HL-60/S4 (cell line): Measurements from ENCODE around the gene B3GNT5.

ENCODE experiments used
- in situ Hi-C: fragments of 300-500 bp; cut with MboI; formaldehyde crosslinking; loops from 2 replicates; pipeline ENCODE4 v1.14.3; 2022; ENCODE audit warnings: low sequenced_read_pairs

The B3GNT5 gene

GRCh38 chr3:183290216-183290615 lies 37.2 kb downstream of the B3GNT5 start:
- in situ Hi-C loops, result no loop called here

DNA sequence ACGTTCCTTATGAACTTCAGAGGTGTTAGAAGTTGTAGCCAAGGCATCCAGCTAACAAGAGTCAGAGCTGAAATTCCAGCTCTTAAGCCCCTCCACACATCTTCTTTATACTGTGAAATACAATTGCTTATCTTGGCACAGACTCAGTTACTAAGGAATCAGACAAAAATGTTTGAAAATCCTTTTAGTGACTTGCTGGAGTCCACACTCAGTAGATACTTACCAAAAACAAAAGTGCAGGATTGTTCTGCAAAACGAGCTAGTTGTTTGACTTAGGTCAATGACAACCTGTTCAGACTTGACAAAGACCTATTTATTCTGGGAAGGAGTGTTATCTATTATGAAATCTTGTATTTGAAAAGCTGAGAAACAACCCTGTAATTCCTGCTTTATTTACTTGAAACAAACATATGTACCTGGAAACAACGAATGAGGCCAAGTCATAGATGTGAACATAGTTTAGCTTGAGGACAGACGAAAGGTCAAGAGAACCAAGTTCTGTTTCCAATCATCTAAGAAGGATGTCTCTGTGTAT lies 38.5 kb downstream of the B3GNT5 start:
- in situ Hi-C loops, result no loop called here

GRCh38 chr3:183293966-183294365 lies 40.9 kb downstream of the B3GNT5 start:
- in situ Hi-C loops, result no loop called here

- in situ Hi-C loops, result no loop called here
These were observed 42.2 kb downstream of the B3GNT5 start for GRCh38 chr3:183295211-183295610.

GRCh38 chr3:183296944-183297343 lies 43.9 kb downstream of the B3GNT5 start:
- in situ Hi-C loops, result no loop called here

- in situ Hi-C loops, result no loop called here
These were observed 45.7 kb downstream of the B3GNT5 start for GRCh38 chr3:183298701-183299153.

GRCh38 chr3:183299976-183300375 lies 46.9 kb downstream of the B3GNT5 start:
- in situ Hi-C loops, result no loop called here

GRCh38 chr3:183300996-183301562 lies 48.0 kb downstream of the B3GNT5 start:
- in situ Hi-C loops, result no loop called here

DNA sequence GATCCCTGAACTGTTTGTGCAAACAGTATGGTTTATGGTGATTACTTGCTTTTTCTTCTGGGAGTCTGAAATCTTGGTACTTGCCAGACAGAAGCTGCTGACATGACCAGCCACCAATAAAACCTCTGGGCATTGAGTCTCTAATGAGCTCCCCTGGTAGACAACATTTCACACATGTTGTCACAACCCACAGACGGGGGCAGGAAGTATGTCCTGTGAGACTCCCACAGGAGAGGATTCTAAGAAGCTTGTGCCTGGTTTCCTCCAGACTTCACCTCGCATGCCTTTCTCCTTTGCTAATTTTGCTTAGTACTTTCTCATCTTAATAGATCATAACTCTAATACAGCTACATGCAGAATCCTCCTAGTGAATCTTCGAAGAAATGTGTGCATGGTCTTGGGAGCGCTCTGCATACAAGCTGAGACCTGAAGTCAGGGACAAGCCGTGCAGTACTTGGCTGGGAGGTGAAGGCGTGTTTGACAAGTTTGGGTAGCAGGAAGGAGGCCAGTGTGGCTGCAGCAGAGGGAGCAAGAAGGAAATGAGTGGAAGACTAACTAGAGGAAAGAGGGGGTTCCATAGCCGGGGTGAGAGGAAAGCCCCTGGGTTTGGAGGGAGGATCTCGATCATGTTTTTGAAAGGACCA lies 49.0 kb downstream of the B3GNT5 start:
- in situ Hi-C loops, result no loop called here

DNA sequence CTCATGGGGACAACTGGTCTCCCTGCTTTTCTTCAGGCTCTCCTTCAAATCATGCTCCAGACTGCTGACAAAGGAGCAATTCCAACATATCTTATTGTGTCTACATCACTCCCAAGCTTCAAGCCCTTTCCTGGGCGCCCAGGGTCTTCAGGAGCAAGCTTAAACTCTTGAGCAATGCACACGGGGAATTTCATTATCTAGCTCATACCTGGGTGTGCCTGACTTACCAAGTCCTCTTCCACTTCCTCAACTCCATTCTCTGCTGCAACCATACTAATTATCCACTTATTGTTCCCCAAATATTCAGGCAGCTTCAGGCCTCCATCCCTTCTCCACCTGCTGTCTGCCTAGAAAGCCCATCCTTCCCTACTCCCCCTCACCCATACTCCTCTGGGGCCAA lies 50.6 kb downstream of the B3GNT5 start:
- in situ Hi-C loops, result no loop called here

GRCh38 chr3:183306798-183307671 lies 54.0 kb downstream of the B3GNT5 start:
- in situ Hi-C loops, result no loop called here

- in situ Hi-C loops, result no loop called here
These were observed 54.7 kb downstream of the B3GNT5 start for GRCh38 chr3:183307749-183308148.

- in situ Hi-C loops, result no loop called here
These were observed 55.7 kb downstream of the B3GNT5 start for GRCh38 chr3:183308751-183309150.

GRCh38 chr3:183309276-183309675 lies 56.2 kb downstream of the B3GNT5 start:
- in situ Hi-C loops, result no loop called here

DNA sequence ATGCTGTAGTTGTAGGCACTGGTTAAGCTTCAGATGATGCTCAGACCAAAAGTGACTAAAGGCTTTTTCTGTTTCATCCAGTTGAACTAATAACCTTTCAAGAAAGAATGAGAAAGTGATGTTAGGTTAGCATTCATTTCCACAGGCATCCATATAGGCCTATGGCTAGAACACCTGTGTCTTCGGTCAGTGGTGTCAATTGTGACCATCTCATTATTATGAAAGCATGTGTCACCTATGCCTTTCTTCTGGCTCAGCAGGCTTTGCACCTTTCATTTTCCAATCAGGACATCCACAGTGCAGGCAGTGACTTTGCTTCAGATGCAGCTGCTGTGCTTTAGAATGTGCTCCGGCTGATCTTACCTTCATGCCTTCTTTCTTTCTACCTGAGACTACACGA lies 57.9 kb downstream of the B3GNT5 start:
- in situ Hi-C loops, result no loop called here

DNA sequence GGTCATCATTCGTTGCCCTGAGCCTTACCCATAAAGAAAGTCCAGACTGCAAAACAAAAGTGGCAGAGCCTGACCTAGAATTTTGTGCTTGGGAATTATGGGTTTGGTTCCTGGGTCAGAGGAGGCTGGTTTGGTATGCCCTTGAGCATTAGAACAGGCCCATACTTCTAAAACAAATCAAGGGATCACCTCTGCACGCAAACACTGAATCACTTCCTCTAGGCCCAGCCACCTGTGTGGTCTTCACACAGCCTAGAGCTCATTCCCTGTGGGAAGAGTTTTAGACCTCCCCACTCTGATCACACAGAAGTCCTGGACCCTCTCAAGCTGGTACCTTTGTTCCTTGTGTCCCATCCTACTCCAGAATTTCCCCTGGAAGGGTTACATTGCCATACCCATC lies 59.4 kb downstream of the B3GNT5 start:
- in situ Hi-C loops, result no loop called here

DNA sequence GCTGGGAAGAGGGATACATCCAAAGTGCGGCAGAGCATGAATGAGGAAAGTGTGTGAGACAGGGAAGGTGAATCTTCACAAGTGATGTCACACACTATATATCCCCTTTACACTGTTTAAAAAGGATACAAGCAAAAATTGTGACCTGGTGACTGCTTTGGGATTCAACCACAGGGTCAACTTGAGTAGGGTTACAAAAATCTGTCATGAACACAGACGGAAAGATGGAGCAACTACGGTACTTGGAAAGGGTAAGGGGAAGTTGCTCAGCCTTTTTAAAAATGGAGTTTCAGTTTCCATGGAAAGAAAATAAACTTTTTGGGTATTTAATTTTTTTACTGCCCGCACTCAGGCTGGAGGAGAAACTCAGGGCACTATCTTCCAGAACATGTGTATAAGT lies 60.3 kb downstream of the B3GNT5 start:
- in situ Hi-C loops, result no loop called here

GRCh38 chr3:183313764-183314163 lies 60.7 kb downstream of the B3GNT5 start:
- in situ Hi-C loops, result no loop called here

- in situ Hi-C loops, result no loop called here
These were observed 62.7 kb downstream of the B3GNT5 start for GRCh38 chr3:183315739-183316138.

DNA sequence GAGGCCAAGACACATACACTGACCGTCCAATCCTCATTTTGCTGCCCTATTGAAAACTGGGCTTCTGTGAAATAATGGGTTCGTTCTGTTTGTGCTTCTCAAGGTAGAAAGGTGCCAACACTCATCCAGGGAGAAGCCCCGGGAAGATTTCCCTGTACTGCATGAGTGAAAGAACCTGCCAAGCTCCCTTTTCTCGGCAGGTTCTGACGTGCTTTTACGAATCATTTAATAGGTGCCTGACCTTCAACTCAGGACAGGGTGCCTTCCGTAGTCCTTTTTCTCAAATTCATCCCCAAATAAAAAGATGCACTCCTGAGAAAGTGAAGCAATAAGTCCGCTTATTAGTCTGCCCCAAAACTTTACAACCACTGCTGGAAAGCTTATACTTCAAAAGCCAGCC lies 64.2 kb downstream of the B3GNT5 start:
- in situ Hi-C loops, result no loop called here
